Left ventricle myocardium inferior (tissue), 1 donor: Measurements from ENCODE around the gene ANGPT4. TPM values are rescaled to one million over a fixed set of nuclear protein-coding genes. Genes with fewer than 3 reads are reported as not detected.

ENCODE experiments used
- DNase-seq: peaks from one replicate; pipeline ENCODE4 v3.0.0-alpha.2; 2020
- H3K27ac ChIP-seq: fragments of 200-600 bp; replicated peaks from 2 replicates; pipeline ENCODE4 v1.8.0; 2021
- H3K27me3 ChIP-seq: fragments of 200-600 bp; 2 replicates; pipeline ENCODE4 v1.8.0; 2021; ENCODE audit warnings: low read depth
- H3K36me3 ChIP-seq: fragments of 200-600 bp; 2 replicates; pipeline ENCODE4 v1.8.0; 2021
- H3K4me1 ChIP-seq: fragments of 200-600 bp; 2 replicates; pipeline ENCODE4 v1.8.0; 2021
- H3K4me3 ChIP-seq: fragments of 200-600 bp; 2 replicates; pipeline ENCODE4 v1.8.0; 2021; ENCODE audit warnings: mild to moderate bottlenecking, moderate library complexity
- H3K9me3 ChIP-seq: fragments of 200-600 bp; replicated peaks from 2 replicates; pipeline ENCODE4 v1.8.0; 2021
- CTCF ChIP-seq: fragments of 200-600 bp; IDR thresholded peaks from 2 replicates; pipeline ENCODE4 v1.8.0; 2021; ENCODE audit warnings: antibody characterized with exemption, mild to moderate bottlenecking, borderline replicate concordance
- intact Hi-C: fragments of 100-400 bp; cut with micrococcal nuclease; formaldehyde crosslinking; loops from one replicate; pipeline ENCODE4 v1.11.0; 2022
- total RNA-seq: library from RNA; stranded (reverse); fragmentation: NEBNext Ultra II Directional; extraction: Animal tissue kit (Norgen Biotek cat#: 25700); gene quantifications from one replicate; pipeline ENCODE4 v1.2.1, GENCODE V29; 2021
- donor health status: DM: no; HTN: yes; CAD: no; lungs with severe emphysema.

The ANGPT4 gene
- total RNA-seq, 1 donor from 2014 or later = 0.05 TPM

- H3K27me3 ChIP-seq = no peaks in the 10 kb centered on the region
- H3K9me3 ChIP-seq = no peaks in the 10 kb centered on the region
- no peak for DNase-seq
- no peaks in the 10 kb centered on the region for H3K36me3 ChIP-seq
- no peak overlapping the region for H3K4me3 ChIP-seq
- TF ChIP-seq CTCF = no peak
- intact Hi-C loops = no loop called here
- no peak overlapping the region for H3K27ac ChIP-seq
- H3K4me1 ChIP-seq = peaks cover 23% of the 10 kb centered on the region
Measured at GRCh38 chr20:822651-823573, 93.2 kb downstream of the ANGPT4 start.

- TF ChIP-seq CTCF = no peak
- Histone ChIP-seq H3K9me3 (no peaks in the 10 kb centered on the region), H3K27ac (peak overlapping the region; percentile 65), H3K4me3 (no peak overlapping the region), H3K36me3 (no peaks in the 10 kb centered on the region), H3K4me1 (peaks cover 23% of the 10 kb centered on the region), H3K27me3 (no peaks in the 10 kb centered on the region)
- intact Hi-C loops = no loop called here
- no peak for DNase-seq
Measured at GRCh38 chr20:821731-822065, 94.4 kb downstream of the ANGPT4 start.

- Histone ChIP-seq H3K4me1 (peaks cover 21% of the 10 kb centered on the region), H3K9me3 (no peaks in the 10 kb centered on the region), H3K27me3 (peaks cover 2% of the 10 kb centered on the region), H3K4me3 (no peak overlapping the region), H3K36me3 (no peaks in the 10 kb centered on the region), H3K27ac (peak overlapping the region; percentile 65)
- no peak for TF ChIP-seq CTCF
- intact Hi-C loops = no loop called here
- DNase-seq = no peak
Measured at GRCh38 chr20:821046-821730, 94.9 kb downstream of the ANGPT4 start.

GRCh38 chr20:820323-820953, 95.7 kb downstream of the ANGPT4 start:
- Histone ChIP-seq H3K36me3 (no peaks in the 10 kb centered on the region), H3K9me3 (no peaks in the 10 kb centered on the region), H3K27me3 (peaks cover 9% of the 10 kb centered on the region), H3K27ac (peak overlapping the region; percentile 65), H3K4me1 (peaks cover 14% of the 10 kb centered on the region), H3K4me3 (no peak overlapping the region)
- intact Hi-C loops = no loop called here
- DNase-seq = no peak
- TF ChIP-seq CTCF = no peak

Other genes with a start within 250 kb of the ANGPT4 start
- not detected for gene SCRT2, start 240.5 kb downstream of the ANGPT4 start, total RNA-seq
- gene SLC52A3, start 147.8 kb downstream of the ANGPT4 start, total RNA-seq = 2.3 TPM
- 2.0 TPM for gene FAM110A, start 82.6 kb downstream of the ANGPT4 start, total RNA-seq
- not detected for gene RSPO4, start 86.0 kb upstream of the ANGPT4 start, total RNA-seq
- gene PSMF1, start 202.3 kb upstream of the ANGPT4 start, total RNA-seq = 124 TPM